Breast epithelium (tissue), 3 donors: ENCODE results near the gene ANKMY1.

Experiments
- POLR2AphosphoS5 ChIP-seq, 3 donors: sonication (generic); formaldehyde crosslinking; IDR thresholded peaks; one replicate each; pipeline ENCODE4 v1.6.1; 2017; ENCODE audit warnings: antibody characterized with exemption in 3 of 3
- TF ChIP-seq, protein P1 (sequence below), 3 donors: fragments of 450-650 bp; IDR thresholded peaks; one replicate each; pipeline ENCODE4 v1.5.1; 2016 to 2017; ENCODE audit warnings: antibody characterized with exemption in 3 of 3, mild to moderate bottlenecking in 3 of 3, moderate library complexity in 3 of 3

DNA sequence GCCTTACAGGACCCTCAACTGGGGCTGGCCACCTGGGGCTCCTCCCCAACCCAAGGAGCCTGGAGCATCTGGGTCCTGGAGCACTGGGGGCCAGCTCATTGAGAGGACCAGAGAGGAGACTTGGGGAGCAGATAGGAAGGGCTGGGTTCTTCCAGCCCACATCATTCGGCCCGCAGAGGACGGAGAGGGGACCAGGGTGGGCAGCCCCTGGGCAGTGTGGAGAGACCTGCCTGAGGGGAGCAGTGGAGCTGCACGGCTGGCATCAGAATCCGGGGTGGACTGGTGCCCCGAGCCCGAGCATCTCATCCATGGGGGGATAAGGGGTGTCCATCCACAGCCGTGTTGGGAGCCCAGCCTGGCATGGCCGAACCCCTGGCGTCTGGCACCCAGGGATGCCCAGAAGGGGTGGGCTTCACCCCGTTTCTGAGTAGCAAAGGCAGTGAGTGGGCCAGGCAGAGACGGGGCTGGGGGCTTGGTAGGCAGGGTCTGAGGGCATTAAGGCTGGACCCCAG, 111.1 kb downstream of the ANKMY1 start:
- TF ChIP-seq, protein P1, sequence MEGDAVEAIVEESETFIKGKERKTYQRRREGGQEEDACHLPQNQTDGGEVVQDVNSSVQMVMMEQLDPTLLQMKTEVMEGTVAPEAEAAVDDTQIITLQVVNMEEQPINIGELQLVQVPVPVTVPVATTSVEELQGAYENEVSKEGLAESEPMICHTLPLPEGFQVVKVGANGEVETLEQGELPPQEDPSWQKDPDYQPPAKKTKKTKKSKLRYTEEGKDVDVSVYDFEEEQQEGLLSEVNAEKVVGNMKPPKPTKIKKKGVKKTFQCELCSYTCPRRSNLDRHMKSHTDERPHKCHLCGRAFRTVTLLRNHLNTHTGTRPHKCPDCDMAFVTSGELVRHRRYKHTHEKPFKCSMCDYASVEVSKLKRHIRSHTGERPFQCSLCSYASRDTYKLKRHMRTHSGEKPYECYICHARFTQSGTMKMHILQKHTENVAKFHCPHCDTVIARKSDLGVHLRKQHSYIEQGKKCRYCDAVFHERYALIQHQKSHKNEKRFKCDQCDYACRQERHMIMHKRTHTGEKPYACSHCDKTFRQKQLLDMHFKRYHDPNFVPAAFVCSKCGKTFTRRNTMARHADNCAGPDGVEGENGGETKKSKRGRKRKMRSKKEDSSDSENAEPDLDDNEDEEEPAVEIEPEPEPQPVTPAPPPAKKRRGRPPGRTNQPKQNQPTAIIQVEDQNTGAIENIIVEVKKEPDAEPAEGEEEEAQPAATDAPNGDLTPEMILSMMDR (IDR thresholded peaks at IDR 0.05), result no peak
- TF ChIP-seq POLR2AphosphoS5 (IDR thresholded peaks at IDR 0.05), result no peak
